HG03571 (cell line): ENCODE measurements around the gene NBPF11.
"Not testable (repeated sequence)": the region's sequence is repeated elsewhere in the genome, so short reads cannot be mapped to it uniquely, and the experiment has no call there.

Experiments
- ATAC-seq: cut with Tn5 transposase; IDR thresholded peaks from one replicate; pipeline ENCODE4 v1.9.1; 2021; ENCODE audit not compliant: unreplicated experiment

The NBPF11 gene

GRCh38 chr1:148150014-148150413 lies 2.1 kb downstream of the NBPF11 start:
- ATAC-seq = not testable (repeated sequence)

GRCh38 chr1:148149050-148149815 lies 2.8 kb downstream of the NBPF11 start:
- ATAC-seq = not testable (repeated sequence)

GRCh38 chr1:148147052-148147838 lies 4.8 kb downstream of the NBPF11 start:
- ATAC-seq = not testable (repeated sequence)

GRCh38 chr1:148146191-148146997 lies 5.7 kb downstream of the NBPF11 start:
- not testable (repeated sequence) for ATAC-seq

- not testable (repeated sequence) for ATAC-seq
Measured at GRCh38 chr1:148143223-148143622, 8.9 kb downstream of the NBPF11 start.

GRCh38 chr1:148141936-148142335 lies 10.1 kb downstream of the NBPF11 start:
- ATAC-seq = not testable (repeated sequence)

- ATAC-seq = not testable (repeated sequence)
Measured at GRCh38 chr1:148138606-148139005, 13.5 kb downstream of the NBPF11 start.

GRCh38 chr1:148122341-148122740 lies 29.7 kb downstream of the NBPF11 start:
- not testable (repeated sequence) for ATAC-seq

GRCh38 chr1:148120395-148120794 lies 31.7 kb downstream of the NBPF11 start:
- ATAC-seq = not testable (repeated sequence)

- not testable (repeated sequence) for ATAC-seq
Measured at GRCh38 chr1:148095732-148096131, 56.3 kb downstream of the NBPF11 start.

- ATAC-seq = not testable (repeated sequence)
Measured at GRCh38 chr1:148086196-148086595, 65.9 kb downstream of the NBPF11 start.

GRCh38 chr1:148081205-148081604 lies 70.9 kb downstream of the NBPF11 start:
- not testable (repeated sequence) for ATAC-seq

GRCh38 chr1:148078632-148079519 lies 73.2 kb downstream of the NBPF11 start:
- not testable (repeated sequence) for ATAC-seq

- not testable (repeated sequence) for ATAC-seq
Measured at GRCh38 chr1:148078090-148078489, 74.0 kb downstream of the NBPF11 start.

GRCh38 chr1:148077458-148077857 lies 74.6 kb downstream of the NBPF11 start:
- ATAC-seq = not testable (repeated sequence)

- ATAC-seq = not testable (repeated sequence)
Measured at GRCh38 chr1:148073392-148073791, 78.7 kb downstream of the NBPF11 start.

GRCh38 chr1:148068606-148069005 lies 83.5 kb downstream of the NBPF11 start:
- ATAC-seq = not testable (repeated sequence)

GRCh38 chr1:148068201-148068600 lies 83.9 kb downstream of the NBPF11 start:
- not testable (repeated sequence) for ATAC-seq

- ATAC-seq = not testable (repeated sequence)
Measured at GRCh38 chr1:148060294-148060701, 91.8 kb downstream of the NBPF11 start.

GRCh38 chr1:148057384-148057783 lies 94.7 kb downstream of the NBPF11 start:
- not testable (repeated sequence) for ATAC-seq
